AG09319 (cell line): ENCODE measurements around the gene ATP5F1D.

Source experiments
- DNase-seq: peaks from one replicate; pipeline ENCODE4 v3.0.0-alpha.2; 2010; ENCODE audit warnings: low read depth; ENCODE audit errors: extremely low read depth
- TF ChIP-seq, protein P1 (sequence below): IDR thresholded peaks from 2 replicates; pipeline ENCODE4 v1.5.1; 2011; ENCODE audit warnings: low read depth, mild to moderate bottlenecking, inconsistent platforms, low read length, moderate library complexity

The ATP5F1D gene

DNA sequence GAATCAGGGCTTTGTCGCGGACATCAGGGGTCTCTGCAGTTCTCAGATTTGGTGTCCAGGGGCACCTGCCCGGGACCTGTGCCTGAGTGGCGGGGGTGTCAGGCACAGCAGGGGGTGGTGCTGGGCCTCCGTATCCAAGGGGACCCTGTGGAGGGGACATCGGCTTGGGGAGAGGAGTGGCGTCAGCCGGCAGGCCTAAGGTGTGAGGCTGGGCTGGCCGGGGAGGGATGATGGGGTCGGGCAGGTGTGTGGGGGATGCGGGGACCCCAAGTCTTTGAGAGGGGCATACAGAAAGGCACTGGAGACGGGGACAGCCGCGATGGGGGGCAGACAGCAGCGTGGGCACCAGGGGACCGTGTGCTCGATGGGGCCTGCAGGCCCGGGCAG lies 46.7 kb downstream of the ATP5F1D start:
- DNase-seq = no peak
- TF ChIP-seq, protein P1, sequence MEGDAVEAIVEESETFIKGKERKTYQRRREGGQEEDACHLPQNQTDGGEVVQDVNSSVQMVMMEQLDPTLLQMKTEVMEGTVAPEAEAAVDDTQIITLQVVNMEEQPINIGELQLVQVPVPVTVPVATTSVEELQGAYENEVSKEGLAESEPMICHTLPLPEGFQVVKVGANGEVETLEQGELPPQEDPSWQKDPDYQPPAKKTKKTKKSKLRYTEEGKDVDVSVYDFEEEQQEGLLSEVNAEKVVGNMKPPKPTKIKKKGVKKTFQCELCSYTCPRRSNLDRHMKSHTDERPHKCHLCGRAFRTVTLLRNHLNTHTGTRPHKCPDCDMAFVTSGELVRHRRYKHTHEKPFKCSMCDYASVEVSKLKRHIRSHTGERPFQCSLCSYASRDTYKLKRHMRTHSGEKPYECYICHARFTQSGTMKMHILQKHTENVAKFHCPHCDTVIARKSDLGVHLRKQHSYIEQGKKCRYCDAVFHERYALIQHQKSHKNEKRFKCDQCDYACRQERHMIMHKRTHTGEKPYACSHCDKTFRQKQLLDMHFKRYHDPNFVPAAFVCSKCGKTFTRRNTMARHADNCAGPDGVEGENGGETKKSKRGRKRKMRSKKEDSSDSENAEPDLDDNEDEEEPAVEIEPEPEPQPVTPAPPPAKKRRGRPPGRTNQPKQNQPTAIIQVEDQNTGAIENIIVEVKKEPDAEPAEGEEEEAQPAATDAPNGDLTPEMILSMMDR = no peak

DNA sequence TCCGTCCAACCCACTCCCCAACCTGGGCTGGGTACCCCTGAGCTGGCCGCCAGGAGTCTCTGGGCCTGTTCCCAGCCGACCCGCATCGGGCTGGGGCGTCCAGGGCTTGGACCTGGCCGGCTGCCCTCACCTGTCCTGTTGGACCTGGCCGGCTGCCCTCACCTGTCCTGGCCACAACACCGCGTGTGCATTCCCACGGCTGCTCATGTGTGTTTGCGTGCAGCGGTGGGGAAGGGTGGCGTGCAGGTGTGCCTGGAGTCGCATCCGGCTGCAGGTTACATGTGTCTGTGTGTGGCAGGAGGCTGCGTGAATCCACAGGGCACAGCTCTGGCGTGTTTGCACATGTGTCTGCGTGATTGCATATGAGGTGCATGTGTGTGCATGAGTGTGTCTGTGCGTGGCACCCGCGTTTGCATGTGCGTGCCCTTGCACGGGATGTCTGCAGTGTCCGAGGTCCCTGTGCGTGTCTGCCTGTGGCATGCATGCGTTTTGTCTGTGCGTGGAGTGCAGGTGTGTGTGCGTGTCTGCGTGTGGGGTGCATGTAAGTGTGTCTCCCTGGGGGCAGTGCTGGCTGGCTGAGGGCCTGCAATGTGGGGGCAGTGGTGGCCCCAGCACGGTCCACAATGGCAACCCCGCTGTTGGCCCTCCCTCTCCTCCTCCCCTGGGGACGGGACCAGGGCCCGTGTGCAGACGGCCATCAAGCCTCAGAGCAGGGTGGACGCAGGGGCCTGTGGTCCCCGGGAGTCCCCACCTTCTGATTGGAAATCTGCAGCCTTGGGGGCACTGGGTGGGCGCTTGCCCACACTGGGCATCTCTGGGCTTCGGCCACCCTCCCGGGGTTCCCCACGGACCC lies 47.5 kb downstream of the ATP5F1D start:
- DNase-seq = no peak
- TF ChIP-seq, protein P1 = no peak

DNA sequence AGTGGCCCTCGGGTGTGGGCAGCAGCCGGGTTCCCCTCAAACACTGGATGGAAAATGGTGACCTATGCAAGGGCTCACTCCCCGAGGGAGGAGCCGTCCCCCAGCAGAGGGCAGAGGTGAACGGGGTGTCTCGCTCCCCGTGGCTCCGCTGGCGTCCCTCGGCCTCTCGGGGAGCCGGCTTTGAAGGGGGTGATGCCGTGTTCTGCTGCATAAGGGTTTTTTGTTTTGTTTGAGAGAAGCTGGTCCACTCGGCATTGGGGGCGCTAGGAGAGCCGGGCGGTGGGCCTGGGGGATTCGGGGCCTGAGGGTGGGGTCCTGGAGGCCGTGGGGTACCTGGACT lies 48.1 kb downstream of the ATP5F1D start:
- TF ChIP-seq, protein P1 = no peak
- no peak for DNase-seq

DNA sequence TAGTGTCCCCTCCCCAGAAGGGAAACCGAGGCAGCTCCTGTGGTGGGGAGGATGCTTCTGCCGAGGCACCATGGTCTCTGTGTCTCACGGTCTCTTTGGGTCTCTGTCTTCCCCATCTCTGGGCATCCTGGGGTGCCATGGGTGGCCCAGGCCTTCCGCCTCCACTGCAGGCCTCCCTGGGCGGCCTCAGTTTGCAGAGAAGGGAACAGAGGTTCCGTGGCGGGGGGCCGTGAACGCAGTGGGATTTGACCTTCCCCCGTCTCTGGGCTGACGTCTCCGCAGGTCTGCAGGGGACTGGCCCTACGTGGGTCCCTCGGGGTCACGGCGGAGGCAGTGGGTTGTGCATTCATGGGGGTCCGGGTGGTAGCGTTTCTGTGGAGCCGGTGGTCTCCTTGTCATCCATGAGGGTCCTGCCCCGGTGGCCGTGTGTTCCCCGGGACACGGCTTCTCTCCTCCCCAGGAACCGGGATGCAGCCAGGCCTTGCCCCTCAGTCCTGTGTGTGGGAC lies 48.7 kb downstream of the ATP5F1D start:
- no peak for DNase-seq
- TF ChIP-seq, protein P1 = no peak

DNA sequence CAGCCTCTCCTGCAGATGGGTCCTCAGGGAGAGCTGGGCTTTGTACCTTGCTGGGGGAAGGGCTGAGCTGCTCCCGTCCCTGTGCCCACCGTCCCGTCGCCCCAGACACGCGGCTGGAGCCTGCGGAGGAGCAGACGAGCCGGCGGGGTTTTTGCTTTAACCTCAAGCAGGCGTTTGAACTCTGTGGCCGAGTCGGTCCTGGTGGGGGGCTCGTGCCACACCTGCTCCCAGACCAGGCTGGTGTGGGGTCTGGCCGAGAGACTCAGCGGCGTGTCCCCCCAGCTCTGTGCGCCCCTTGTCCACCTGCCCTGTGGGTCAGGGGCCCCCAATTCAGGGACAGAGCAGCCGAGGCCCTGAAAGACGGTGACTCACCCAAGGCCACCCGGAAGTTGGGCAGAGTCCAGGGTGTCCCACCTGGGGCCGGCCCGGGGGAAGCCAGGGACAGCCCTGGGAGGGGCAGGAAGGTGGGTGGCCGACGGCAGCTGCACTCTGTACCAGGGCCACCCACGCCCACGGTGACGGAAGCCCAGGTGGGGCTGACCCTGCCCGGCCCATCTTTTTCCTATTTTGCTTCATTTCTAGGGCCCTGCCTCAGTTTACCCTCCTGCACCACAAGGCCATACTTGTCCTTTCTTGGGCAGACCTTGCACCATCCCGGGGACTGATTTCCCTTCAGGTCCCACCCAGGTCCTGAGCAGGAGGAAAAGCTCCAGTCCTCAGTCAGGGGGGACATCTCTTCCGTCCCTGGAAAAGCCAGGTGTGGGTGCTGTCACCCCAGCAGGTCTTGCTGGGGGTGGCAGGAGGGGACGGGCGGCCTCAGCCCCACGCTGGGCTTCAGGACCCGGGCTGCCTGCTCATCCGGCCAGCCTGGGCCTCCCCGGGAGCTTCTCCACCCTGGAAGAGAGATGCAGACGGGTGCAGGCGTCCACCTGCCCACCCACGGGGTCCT lies 49.4 kb downstream of the ATP5F1D start:
- DNase-seq = no peak

DNA sequence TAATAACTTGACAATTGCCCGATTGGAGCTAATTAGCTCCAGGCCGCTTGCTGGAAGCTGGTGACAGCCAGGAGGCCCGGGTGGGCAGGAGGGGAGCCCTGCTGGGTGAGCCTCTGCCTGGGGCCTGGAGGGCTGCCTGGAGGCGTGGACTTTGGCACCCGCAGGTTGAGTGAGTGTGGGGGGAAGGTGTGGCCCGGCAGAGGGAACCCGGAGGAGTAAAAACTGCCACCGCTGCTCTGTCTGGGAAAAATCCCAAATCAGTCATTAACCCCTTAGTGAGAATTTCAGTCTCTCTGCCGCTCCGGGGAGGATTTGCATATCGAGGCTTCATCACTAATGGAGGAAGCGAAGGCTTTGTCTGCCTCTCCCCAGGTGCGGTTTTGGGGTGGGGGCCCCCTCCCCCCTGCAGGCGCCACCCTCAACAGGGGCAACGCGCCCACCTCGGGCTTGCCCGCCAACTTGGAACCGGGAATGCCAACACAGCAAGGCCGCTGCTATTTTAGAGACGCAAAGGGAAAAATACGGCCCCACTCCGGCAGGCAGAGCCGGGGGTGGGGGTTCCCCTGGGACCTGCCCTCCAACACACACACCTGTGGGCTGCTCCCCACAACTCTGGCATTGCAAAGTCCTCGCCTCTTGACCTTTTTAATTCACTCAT lies 50.3 kb downstream of the ATP5F1D start:
- no peak for DNase-seq
- TF ChIP-seq, protein P1 = no peak

More for the DNA sequence above, 49.4 kb downstream of the ATP5F1D start:
- TF ChIP-seq, protein P1 = no peak
